Thoracic aorta (tissue), 2 donors: ENCODE data around the gene RIBC2. TPM values are rescaled to one million over a fixed set of nuclear protein-coding genes. Genes with fewer than 3 reads are reported as not detected.

Experiments
- ATAC-seq: fragments of 150-250 bp; one replicate; pipeline ENCODE4 v1.8.0; 2017; ENCODE audit warnings: low read depth; ENCODE audit not compliant: insufficient number of reproducible peaks, low FRiP score
- DNase-seq: peaks from one replicate; pipeline ENCODE4 v3.0.0-alpha.2; 2020; ENCODE audit warnings: low spot score
- H3K27ac ChIP-seq, 2 donors: fragments of 200-600 bp; sonication (generic); 1 replicate in 1 of 2; 2 replicates in 1 of 2; pipeline ENCODE4 v1.5.1; 2016; ENCODE audit warnings: mild to moderate bottlenecking in 2 of 2, moderate library complexity in 2 of 2
- H3K27me3 ChIP-seq: fragments of 200-600 bp; sonication (generic); replicated peaks from 2 replicates; pipeline ENCODE4 v1.6.0; 2016; ENCODE audit warnings: mild to moderate bottlenecking; ENCODE audit not compliant: insufficient read depth
- H3K36me3 ChIP-seq: fragments of 200-600 bp; sonication (generic); one replicate; pipeline ENCODE4 v1.5.1; 2016
- H3K4me1 ChIP-seq, 2 donors: fragments of 200-600 bp; sonication (generic); 1 replicate in 1 of 2; 2 replicates in 1 of 2; pipeline versions ENCODE4 v1.5.1 to v1.6.0; 2016; ENCODE audit warnings: low read depth in 2 of 2, mild to moderate bottlenecking in 1 of 2; ENCODE audit not compliant: control insufficient read depth in 1 of 2
- H3K4me3 ChIP-seq: fragments of 200-600 bp; sonication (generic); 2 replicates; pipeline ENCODE4 v1.5.1; 2016; ENCODE audit warnings: mild to moderate bottlenecking
- H3K9me3 ChIP-seq: fragments of 200-600 bp; sonication (generic); 2 replicates; pipeline ENCODE4 v1.5.1; 2016
- total RNA-seq, 2 donors: library from RNA; depleted of rRNA; stranded (reverse); fragments of >200 nt; gene quantifications; one replicate each; pipeline versions ENCODE4 v1.1.0 to v1.2.3, GENCODE V29; 2016
- TF ChIP-seq, protein P1 (sequence below): fragments of 200-600 bp; sonication (generic); IDR thresholded peaks from one replicate; pipeline ENCODE4 v1.5.1; 2019; ENCODE audit warnings: antibody characterized with exemption

The RIBC2 gene
- total RNA-seq, 2 donors from 2014 or later = 5.1 TPM; not detected in 1

- no peaks in the 10 kb centered on the region for H3K9me3 ChIP-seq
- ATAC-seq (no peak), DNase-seq (no peak)
- no peak overlapping the region for H3K4me3 ChIP-seq
- H3K27me3 ChIP-seq = no peaks in the 10 kb centered on the region
- H3K27ac ChIP-seq = no peak overlapping the region
- H3K36me3 ChIP-seq = no peaks in the 10 kb centered on the region
- TF ChIP-seq, protein P1, sequence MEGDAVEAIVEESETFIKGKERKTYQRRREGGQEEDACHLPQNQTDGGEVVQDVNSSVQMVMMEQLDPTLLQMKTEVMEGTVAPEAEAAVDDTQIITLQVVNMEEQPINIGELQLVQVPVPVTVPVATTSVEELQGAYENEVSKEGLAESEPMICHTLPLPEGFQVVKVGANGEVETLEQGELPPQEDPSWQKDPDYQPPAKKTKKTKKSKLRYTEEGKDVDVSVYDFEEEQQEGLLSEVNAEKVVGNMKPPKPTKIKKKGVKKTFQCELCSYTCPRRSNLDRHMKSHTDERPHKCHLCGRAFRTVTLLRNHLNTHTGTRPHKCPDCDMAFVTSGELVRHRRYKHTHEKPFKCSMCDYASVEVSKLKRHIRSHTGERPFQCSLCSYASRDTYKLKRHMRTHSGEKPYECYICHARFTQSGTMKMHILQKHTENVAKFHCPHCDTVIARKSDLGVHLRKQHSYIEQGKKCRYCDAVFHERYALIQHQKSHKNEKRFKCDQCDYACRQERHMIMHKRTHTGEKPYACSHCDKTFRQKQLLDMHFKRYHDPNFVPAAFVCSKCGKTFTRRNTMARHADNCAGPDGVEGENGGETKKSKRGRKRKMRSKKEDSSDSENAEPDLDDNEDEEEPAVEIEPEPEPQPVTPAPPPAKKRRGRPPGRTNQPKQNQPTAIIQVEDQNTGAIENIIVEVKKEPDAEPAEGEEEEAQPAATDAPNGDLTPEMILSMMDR = no peak
- no peaks in the 10 kb centered on the region for H3K4me1 ChIP-seq
Observed at GRCh38 chr22:45402466-45402985, 11.0 kb upstream of the RIBC2 start.

- DNase-seq (no peak), ATAC-seq (no peak)
- Histone ChIP-seq H3K27ac (no peak overlapping the region), H3K4me3 (no peak overlapping the region), H3K27me3 (no peaks in the 10 kb centered on the region), H3K4me1 (peaks cover 0 to under 1% of the 10 kb centered on the region in 2 donors), H3K36me3 (no peaks in the 10 kb centered on the region), H3K9me3 (no peaks in the 10 kb centered on the region)
- TF ChIP-seq, protein P1 = no peak
Observed at GRCh38 chr22:45407793-45408192, 5.7 kb upstream of the RIBC2 start.

DNA sequence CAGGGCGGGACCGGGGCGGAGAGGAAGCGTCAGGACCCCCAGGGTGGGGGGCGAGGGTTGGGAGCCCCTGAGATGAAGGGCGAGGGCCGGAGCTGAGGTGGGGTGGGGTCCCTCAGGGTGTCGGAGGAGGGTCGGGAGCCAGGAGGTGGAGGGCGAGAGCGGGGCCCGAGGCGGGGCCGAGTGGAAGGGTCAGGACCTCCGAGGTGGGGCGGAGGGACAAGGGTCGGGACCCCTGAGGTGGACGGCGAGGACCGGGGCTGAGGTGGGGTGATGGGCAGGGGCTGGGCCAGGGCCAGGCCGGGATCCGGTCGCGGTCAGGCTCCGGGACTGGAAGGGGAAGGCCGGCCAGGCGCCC, 503 bp upstream of the RIBC2 start:
- ATAC-seq = no peak
- DNase-seq = no peak
- Histone ChIP-seq H3K4me3 (peak overlapping the region; percentile 65), H3K27ac (no peak overlapping the region), H3K4me1 (peaks cover 3 to 10% of the 10 kb centered on the region in 2 donors), H3K9me3 (no peaks in the 10 kb centered on the region), H3K36me3 (no peaks in the 10 kb centered on the region), H3K27me3 (no peaks in the 10 kb centered on the region)
- TF ChIP-seq, protein P1 = no peak

- Histone ChIP-seq H3K9me3 (no peaks in the 10 kb centered on the region), H3K27ac (no peak overlapping the region), H3K4me1 (peaks cover 0 to 6% of the 10 kb centered on the region in 2 donors), H3K27me3 (no peaks in the 10 kb centered on the region), H3K4me3 (no peak overlapping the region), H3K36me3 (no peaks in the 10 kb centered on the region)
- TF ChIP-seq, protein P1 = no peak
- DNase-seq = no peak
- ATAC-seq = no peak
Observed at GRCh38 chr22:45418056-45418769, 4.7 kb downstream of the RIBC2 start.

GRCh38 chr22:45418770-45419138, 5.3 kb downstream of the RIBC2 start:
- Histone ChIP-seq H3K27ac (no peak overlapping the region), H3K4me3 (no peak overlapping the region), H3K36me3 (no peaks in the 10 kb centered on the region), H3K4me1 (peaks cover 0 to under 1% of the 10 kb centered on the region in 2 donors), H3K9me3 (no peaks in the 10 kb centered on the region), H3K27me3 (no peaks in the 10 kb centered on the region)
- DNase-seq (no peak), ATAC-seq (no peak)
- TF ChIP-seq, protein P1 = no peak
